SU-DHL-6 (cell line): ENCODE measurements around the gene CCDC83.

Experiments used
- H2AFZ ChIP-seq: fragments of 200-600 bp; sonication (generic); 2 replicates; pipeline ENCODE4 v1.6.1; 2014; ENCODE audit warnings: low read depth, mild to moderate bottlenecking, moderate library complexity, mixed read lengths, antibody characterized with exemption, low read length; ENCODE audit not compliant: severe bottlenecking
- H3F3A ChIP-seq: fragments of 200-600 bp; shearing (Covaris generic); 2 replicates; pipeline ENCODE4 v1.6.0; 2016; ENCODE audit warnings: antibody characterized with exemption, mild to moderate bottlenecking; ENCODE audit not compliant: insufficient read depth
- H3K27ac ChIP-seq: fragments of 200-600 bp; sonication (generic); 2 replicates; pipeline ENCODE4 v1.5.1; 2016; ENCODE audit warnings: low read depth, mild to moderate bottlenecking, low read length, moderate library complexity, mixed read lengths
- H3K27me3 ChIP-seq: fragments of 200-600 bp; sonication (generic), shearing (Covaris generic); 2 replicates; pipeline ENCODE4 v1.6.0; 2014; ENCODE audit warnings: mild to moderate bottlenecking, low read length
- H3K36me3 ChIP-seq: fragments of 200-600 bp; sonication (generic); 2 replicates; pipeline ENCODE4 v1.6.1; 2014; ENCODE audit warnings: mild to moderate bottlenecking, low read length, mixed read lengths
- H3K4me2 ChIP-seq: fragments of 300-600, 200-600 bp; shearing (Covaris generic), sonication (generic); 2 replicates; pipeline ENCODE4 v1.6.0; 2014; ENCODE audit warnings: low read length, low read depth, mild to moderate bottlenecking; ENCODE audit not compliant: poor library complexity, severe bottlenecking
- H3K4me3 ChIP-seq: fragments of 200-600 bp; sonication (generic); 2 replicates; pipeline ENCODE4 v1.5.1; 2014; ENCODE audit warnings: antibody characterized with exemption, low read length, mild to moderate bottlenecking, mixed read lengths; ENCODE audit not compliant: insufficient read depth, poor library complexity, severe bottlenecking
- H3K79me2 ChIP-seq: fragments of 200-600 bp; sonication (generic); 2 replicates; pipeline ENCODE4 v1.6.1; 2014; ENCODE audit warnings: mild to moderate bottlenecking, low read length, moderate library complexity; ENCODE audit not compliant: insufficient read depth
- H3K9ac ChIP-seq: fragments of 200-600 bp; sonication (generic); 2 replicates; pipeline ENCODE4 v1.7.0; 2014; ENCODE audit warnings: mild to moderate bottlenecking, low read length
- H3K9me2 ChIP-seq: fragments of 200-600 bp; sonication (generic); replicated peaks from 2 replicates; pipeline ENCODE4 v1.6.1; 2014; ENCODE audit warnings: low read length; ENCODE audit not compliant: insufficient read depth
- H3K9me3 ChIP-seq: fragments of 200-600 bp; sonication (generic); 2 replicates; pipeline ENCODE4 v1.6.1; 2014; ENCODE audit warnings: low read length, mixed read lengths; ENCODE audit not compliant: insufficient read depth
- H4K20me1 ChIP-seq: fragments of 200-600 bp; sonication (generic); 2 replicates; pipeline ENCODE4 v1.6.1; 2014; ENCODE audit warnings: low read depth, mild to moderate bottlenecking, antibody characterized with exemption, low read length, moderate library complexity, mixed read lengths
- CTCF ChIP-seq: fragments of 200-600 bp; sonication (generic); IDR thresholded peaks from one replicate; pipeline ENCODE4 v1.5.1; 2017; ENCODE audit warnings: antibody characterized with exemption, mild to moderate bottlenecking, low read length, moderate library complexity; ENCODE audit not compliant: insufficient read depth, poor library complexity, severe bottlenecking
- EZH2phosphoT487 ChIP-seq: fragments of 200-600 bp; sonication (generic), shearing (Covaris generic); conservative IDR thresholded peaks from 2 replicates; pipeline ENCODE4 v1.6.1; 2018; ENCODE audit warnings: mild to moderate bottlenecking, antibody characterized with exemption, low read length, moderate library complexity, mixed read lengths

The CCDC83 gene

GRCh38 chr11:85945788-85946187, 90.6 kb downstream of the CCDC83 start:
- no peaks in the 10 kb centered on the region; the same call in 1 of the 2 replicates for H3K36me3 ChIP-seq
- TF ChIP-seq CTCF = no peak
- no peak for TF ChIP-seq EZH2phosphoT487
- H2AFZ ChIP-seq = no peak overlapping the region
- H3K9me3 ChIP-seq = peaks cover 20% of the 10 kb centered on the region; the same call in 1 of the 2 replicates
- no peaks in the 10 kb centered on the region for H3F3A ChIP-seq
- H3K79me2 ChIP-seq = no peaks in the 10 kb centered on the region
- H4K20me1 ChIP-seq = no peaks in the 10 kb centered on the region
- no peak overlapping the region for H3K4me2 ChIP-seq
- H3K9ac ChIP-seq = no peak overlapping the region
- H3K27me3 ChIP-seq = no peaks in the 10 kb centered on the region
- H3K4me3 ChIP-seq = no peak overlapping the region
- H3K27ac ChIP-seq = no peak overlapping the region
- no peaks in the 10 kb centered on the region for H3K9me2 ChIP-seq

- Histone ChIP-seq H3K27me3 (no peaks in the 10 kb centered on the region), H3K27ac (no peak overlapping the region), H3F3A (no peaks in the 10 kb centered on the region), H3K9ac (no peak overlapping the region), H3K79me2 (no peaks in the 10 kb centered on the region), H3K9me2 (no peaks in the 10 kb centered on the region), H4K20me1 (no peaks in the 10 kb centered on the region), H3K4me3 (no peak overlapping the region), H2AFZ (no peak overlapping the region), H3K36me3 (no peaks in the 10 kb centered on the region; the same call in 1 of the 2 replicates), H3K9me3 (peaks cover 20% of the 10 kb centered on the region; the same call in 1 of the 2 replicates), H3K4me2 (no peak overlapping the region)
- no peak for TF ChIP-seq CTCF
- no peak for TF ChIP-seq EZH2phosphoT487
Observed at GRCh38 chr11:85946221-85946620, 91.0 kb downstream of the CCDC83 start.

DNA sequence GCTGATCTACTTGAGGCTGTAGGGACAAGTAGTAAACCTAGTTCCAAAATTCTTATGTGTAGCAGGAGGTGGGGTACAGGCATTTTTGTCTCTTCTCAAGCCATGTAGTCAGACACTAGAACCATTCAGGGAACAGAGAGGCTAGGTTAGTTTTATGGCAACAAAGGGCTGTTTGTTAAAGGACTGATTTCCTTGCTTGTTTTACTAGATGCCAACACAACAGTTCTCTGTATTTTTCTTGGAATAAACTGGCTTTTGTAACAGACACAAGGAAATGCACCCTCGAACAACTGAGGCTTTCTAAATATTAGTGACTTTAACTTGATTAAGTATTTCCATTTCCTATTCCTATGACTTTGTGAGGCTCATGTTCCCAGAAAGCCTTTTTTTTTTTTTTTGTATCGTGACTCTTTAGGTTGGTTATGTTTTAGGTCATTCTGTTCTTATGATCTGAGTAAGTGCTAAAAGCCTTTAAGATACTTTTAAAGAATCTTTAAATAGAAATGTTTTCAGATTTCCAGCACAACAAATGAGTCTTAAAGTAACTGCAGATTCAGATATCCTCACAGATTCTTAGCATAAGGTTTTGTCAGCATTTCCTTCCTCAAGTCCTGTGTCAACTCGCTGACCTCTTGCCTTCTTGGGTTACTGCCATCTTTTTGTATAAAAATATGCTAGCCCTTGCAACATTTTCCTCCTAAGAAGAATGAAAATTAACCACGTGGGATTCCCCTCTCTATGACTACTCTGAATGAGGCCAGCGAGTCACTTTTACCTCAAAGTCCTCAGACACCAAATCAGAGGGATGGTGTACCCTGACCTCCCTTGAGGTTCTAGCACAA, 92.5 kb downstream of the CCDC83 start:
- Histone ChIP-seq H3K27me3 (no peaks in the 10 kb centered on the region), H3K9me3 (peaks cover 20% of the 10 kb centered on the region; the same call in 1 of the 2 replicates), H3K9me2 (no peaks in the 10 kb centered on the region), H3F3A (0 out of 2 replicates have a peak, but pooled peaks cover 3% of the 10 kb centered on the region), H3K36me3 (no peaks in the 10 kb centered on the region; the same call in 1 of the 2 replicates), H2AFZ (no peak overlapping the region), H3K79me2 (no peaks in the 10 kb centered on the region), H3K9ac (no peak overlapping the region), H3K4me2 (no peak overlapping the region), H4K20me1 (no peaks in the 10 kb centered on the region), H3K27ac (no peak overlapping the region), H3K4me3 (no peak overlapping the region)
- TF ChIP-seq EZH2phosphoT487 = no peak
- TF ChIP-seq CTCF = no peak
